ENCODE measurements around the gene COL4A2.

GRCh38 chr13:110354715-110355473 is 47.8 kb downstream of the COL4A2 start:
- TF ChIP-seq GATA2 (IDR thresholded peaks at IDR 0.05; ENCODE audit: low read depth, low read length) (no peak), GATA3 (IDR thresholded peaks at IDR 0.05; ENCODE audit: low read depth, low read length) (no peak)

Measured in SH-SY5Y (cell line).